GM12873 (cell line): Measurements from ENCODE around the gene KCTD11.

Experiments used
- TF ChIP-seq, protein P1 (sequence below): IDR thresholded peaks from 2 replicates; pipeline ENCODE4 v1.5.1; 2012; ENCODE audit warnings: low read depth, mild to moderate bottlenecking, moderate library complexity, low read length, control low read depth; ENCODE audit not compliant: insufficient read depth; ENCODE audit errors: missing control alignments

Gene KCTD11

DNA sequence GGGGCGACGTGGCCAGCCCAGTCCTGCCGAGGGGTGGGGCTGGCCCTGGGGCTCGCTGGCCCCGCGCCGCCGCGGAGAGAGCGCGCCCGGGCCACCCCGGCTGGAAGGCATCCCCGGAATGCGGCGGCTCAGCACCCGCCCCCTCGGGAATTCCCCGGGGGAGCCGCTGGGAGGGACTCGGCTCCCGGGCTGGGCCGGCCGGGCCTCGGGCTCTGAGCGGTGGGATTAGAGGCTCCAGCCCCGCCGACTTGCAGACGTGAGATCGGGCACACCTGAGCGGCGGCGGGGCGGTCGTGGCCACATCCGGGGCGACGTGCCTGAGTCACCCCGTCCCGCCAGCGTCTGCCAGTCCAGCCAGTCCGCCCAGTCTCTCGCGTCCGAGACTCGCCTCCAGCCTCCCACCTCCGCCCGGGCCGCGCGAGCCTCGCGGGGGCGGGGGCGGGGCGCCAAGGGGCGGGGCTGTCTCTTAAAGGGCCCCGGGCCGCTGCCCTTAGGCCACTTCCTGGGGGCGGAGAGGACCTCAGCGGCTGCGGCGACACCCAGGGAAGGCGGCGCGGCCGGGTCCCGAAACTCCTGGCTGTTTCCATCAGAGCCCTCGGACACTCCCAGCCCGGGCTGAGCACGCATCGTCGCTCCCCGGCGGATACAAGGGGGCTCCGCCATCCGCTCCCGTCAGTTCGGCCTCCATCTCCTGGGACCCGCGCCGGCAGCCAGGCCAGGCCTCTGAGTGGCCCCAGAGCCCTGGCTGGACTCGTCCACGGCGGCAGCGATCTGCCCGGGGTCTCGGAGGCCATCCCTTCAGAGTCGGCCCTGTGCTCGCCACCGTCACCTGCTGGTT lies at the start of gene KCTD11:
KCTD11 (plus strand) TSS at position 498 of the 838 bp plus-strand sequence.
- TF ChIP-seq, protein P1, sequence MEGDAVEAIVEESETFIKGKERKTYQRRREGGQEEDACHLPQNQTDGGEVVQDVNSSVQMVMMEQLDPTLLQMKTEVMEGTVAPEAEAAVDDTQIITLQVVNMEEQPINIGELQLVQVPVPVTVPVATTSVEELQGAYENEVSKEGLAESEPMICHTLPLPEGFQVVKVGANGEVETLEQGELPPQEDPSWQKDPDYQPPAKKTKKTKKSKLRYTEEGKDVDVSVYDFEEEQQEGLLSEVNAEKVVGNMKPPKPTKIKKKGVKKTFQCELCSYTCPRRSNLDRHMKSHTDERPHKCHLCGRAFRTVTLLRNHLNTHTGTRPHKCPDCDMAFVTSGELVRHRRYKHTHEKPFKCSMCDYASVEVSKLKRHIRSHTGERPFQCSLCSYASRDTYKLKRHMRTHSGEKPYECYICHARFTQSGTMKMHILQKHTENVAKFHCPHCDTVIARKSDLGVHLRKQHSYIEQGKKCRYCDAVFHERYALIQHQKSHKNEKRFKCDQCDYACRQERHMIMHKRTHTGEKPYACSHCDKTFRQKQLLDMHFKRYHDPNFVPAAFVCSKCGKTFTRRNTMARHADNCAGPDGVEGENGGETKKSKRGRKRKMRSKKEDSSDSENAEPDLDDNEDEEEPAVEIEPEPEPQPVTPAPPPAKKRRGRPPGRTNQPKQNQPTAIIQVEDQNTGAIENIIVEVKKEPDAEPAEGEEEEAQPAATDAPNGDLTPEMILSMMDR: no peak

DNA sequence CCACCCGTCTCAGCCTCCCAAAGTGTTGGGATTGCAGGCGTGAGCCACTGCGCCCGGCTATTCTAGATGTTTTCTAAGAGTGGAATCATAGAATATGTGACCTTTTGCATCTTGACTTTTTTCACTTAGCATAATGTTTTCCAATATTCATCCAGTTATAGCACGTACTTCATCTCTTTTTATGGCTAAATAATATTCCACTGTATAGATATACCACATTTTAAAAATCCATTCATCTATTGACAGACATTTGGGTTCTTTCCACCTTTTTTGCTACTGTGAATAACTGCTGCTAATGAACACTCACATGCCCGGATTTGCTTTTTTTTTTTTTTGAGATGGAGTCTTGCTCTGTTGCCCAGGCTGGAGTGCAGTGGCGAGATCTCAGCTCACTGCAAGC lies 47.8 kb upstream of the KCTD11 start:
- TF ChIP-seq, protein P1: no peak

GRCh38 chr17:7306911-7307685 lies 44.9 kb upstream of the KCTD11 start, which contains the start of gene EIF5A:
EIF5A (plus strand) TSS chr17:7307628; CDS start chr17:7309636, 2,008 bp downstream.
- TF ChIP-seq, protein P1: no peak

- TF ChIP-seq, protein P1: peak; percentile 13
These were observed 44.0 kb upstream of the KCTD11 start for GRCh38 chr17:7307686-7308624.

GRCh38 chr17:7308625-7309433 lies 43.1 kb upstream of the KCTD11 start:
- TF ChIP-seq, protein P1: no peak

DNA sequence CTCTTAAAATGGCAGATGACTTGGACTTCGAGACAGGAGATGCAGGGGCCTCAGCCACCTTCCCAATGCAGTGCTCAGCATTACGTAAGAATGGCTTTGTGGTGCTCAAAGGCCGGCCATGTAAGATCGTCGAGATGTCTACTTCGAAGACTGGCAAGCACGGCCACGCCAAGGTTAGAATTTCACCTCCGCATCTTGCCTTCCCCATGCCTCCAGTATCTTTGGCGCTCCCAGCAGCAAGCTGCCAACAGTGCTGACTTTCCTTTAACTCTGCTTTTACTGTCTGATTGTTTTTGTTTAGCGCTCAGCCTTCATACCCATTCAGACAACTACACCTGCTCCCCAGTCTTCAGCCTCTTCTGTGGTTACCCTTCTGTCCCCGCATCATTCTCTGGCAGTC lies 42.3 kb upstream of the KCTD11 start:
- TF ChIP-seq, protein P1: no peak
